ENCODE data around the gene SULT1C3. TPM values are rescaled to one million over a fixed set of nuclear protein-coding genes. Genes with fewer than 3 reads are reported as not detected.

The SULT1C3 gene
- total and polyA plus RNA-seq, 2 of the 4 experiments (the other 2 are of a cell fraction), result not detected

- Histone ChIP-seq H3K18ac (ENCODE audit: low read depth, low read length) (no peak overlapping the region), H3K56ac (ENCODE audit: extremely low read depth, insufficient read depth, low read length) (no peak overlapping the region), H2AFZ (replicated peaks; ENCODE audit: low read length, poor library complexity) (no peak overlapping the region), H3K4me2 (ENCODE audit: low read depth, low read length) (no peak overlapping the region), H3K36me3 (ENCODE audit: control insufficient read depth, insufficient read depth, low read length) (no peaks in the 10 kb centered on the region), H4K5ac (ENCODE audit: low read depth, low read length) (no peak overlapping the region), H3K27me3 (ENCODE audit: control insufficient read depth, insufficient read depth, low read length) (peaks cover 5% of the 10 kb centered on the region), H2BK120ac (ENCODE audit: low read depth, low read length) (no peak overlapping the region), H3K9me1 (ENCODE audit: insufficient read depth, low read length) (no peaks in the 10 kb centered on the region), H2BK20ac (ENCODE audit: low read depth, low read length) (no peak overlapping the region), H4K8ac (ENCODE audit: low read depth in 2 of 2, low read length in 2 of 2) (no peak overlapping the region), H3K9ac (ENCODE audit: low read depth, low read length) (no peak overlapping the region), H3K4ac (ENCODE audit: low read depth, low read length) (no peak overlapping the region), H3K27ac (ENCODE audit: insufficient read depth, low read length) (no peak overlapping the region), H3K14ac (replicated peaks; ENCODE audit: low read depth, low read length) (no peak overlapping the region), H4K20me1 (ENCODE audit: insufficient read depth, low read length) (no peaks in the 10 kb centered on the region), H3K79me1 (ENCODE audit: low read depth in 1 of 2, low read length in 2 of 2) (no peaks in the 10 kb centered on the region), H2AK5ac (ENCODE audit: low read depth, low read length) (no peak overlapping the region), H4K91ac (ENCODE audit: insufficient read depth, low read depth, low read length) (no peak overlapping the region), H2BK15ac (ENCODE audit: low read depth, low read length) (no peak overlapping the region), H3K23ac (ENCODE audit: low read depth, low read length) (no peak overlapping the region), H3K9me3 (ENCODE audit: control insufficient read depth, insufficient read depth, low read length) (no peaks in the 10 kb centered on the region), H2AK9ac (replicated peaks; ENCODE audit: low read depth, low read length, poor library complexity) (no peak overlapping the region), H2BK5ac (ENCODE audit: low read depth, low read length, poor library complexity, severe bottlenecking) (no peak overlapping the region), H3K4me1 (ENCODE audit: control insufficient read depth, insufficient read depth, low read length) (no peaks in the 10 kb centered on the region), H3K4me3 (ENCODE audit: insufficient read depth, low read depth, low read length) (no peak overlapping the region)
- no CpG with 5 or more reads among the region's 2 CpGs for WGBS, 2 experiments (ENCODE audit: extremely low coverage in 2 of 2, insufficient read length in 1 of 2)
- peak; percentile 40; the same call in 1 of the 2 replicates for TF ChIP-seq CEBPB (IDR thresholded peaks at IDR 0.05; ENCODE audit: low read depth, low read length)
- TF ChIP-seq BHLHE40 (IDR thresholded peaks at IDR 0.05; ENCODE audit: low read depth, low read length), result no peak
- ChIA-PET CTCF (no interaction called here), POLR2A (ENCODE audit: unreplicated experiment) (no interaction called here)
- dilution Hi-C loops (cut with HindIII; ENCODE audit: low sequenced_read_pairs, unreplicated experiment), result no loop called here
- ATAC-seq (ENCODE audit: low read depth) (no peak), DNase-seq (peak; percentile 27)
- BruUV-seq (replicated peaks), result no TSS peak
- intact Hi-C loops (cut with micrococcal nuclease), result no loop called here
- in situ Hi-C loops (cut with MboI; ENCODE audit: low sequenced_read_pairs), result no loop called here
These were observed 38.9 kb downstream of the SULT1C3 start for GRCh38 chr2:108278631-108279030.

Measured in IMR-90 (cell line).